ENCODE measurements around the gene SYNGR4.
"Not testable (repeated sequence)": the region's sequence is repeated elsewhere in the genome, so short reads cannot be mapped to it uniquely, and the experiment has no call there.

The SYNGR4 gene

GRCh38 chr19:48363810-48364597, at the start of gene SYNGR4, which contains the start of gene TMEM143:
TSS of gene SYNGR4 (plus strand) at chr19:48364367. CDS start at chr19:48365843, 1,476 bp downstream.
TSS of gene TMEM143 (minus strand) at chr19:48363940. CDS start at chr19:48363920, 20 bp downstream.
- peak; percentile 96 for DNase-seq

GRCh38 chr19:48315712-48316111, 48.5 kb upstream of the SYNGR4 start:
- no peak for DNase-seq

GRCh38 chr19:48317708-48317960, 46.5 kb upstream of the SYNGR4 start:
- DNase-seq = not testable (repeated sequence)

GRCh38 chr19:48318286-48318987, 45.7 kb upstream of the SYNGR4 start:
- no peak for DNase-seq

- peak; percentile 81 for DNase-seq
Observed at GRCh38 chr19:48319647-48320541, 44.3 kb upstream of the SYNGR4 start.

- DNase-seq = peak; percentile 97
Observed at GRCh38 chr19:48321372-48321621, 42.9 kb upstream of the SYNGR4 start.

- DNase-seq = peak; percentile 99
Observed at GRCh38 chr19:48321622-48322591, 42.3 kb upstream of the SYNGR4 start.

- peak; percentile 82 for DNase-seq
Observed at GRCh38 chr19:48325265-48325910, 38.8 kb upstream of the SYNGR4 start, which contains the start of gene EMP3. TSS of gene EMP3 (plus strand) at chr19:48325552. CDS start at chr19:48326845, 1,293 bp downstream.

GRCh38 chr19:48329167-48329891, 34.8 kb upstream of the SYNGR4 start:
- peak; percentile 41 for DNase-seq

GRCh38 chr19:48330012-48330681, 34.0 kb upstream of the SYNGR4 start:
- peak; percentile 77 for DNase-seq

- no peak for DNase-seq
Observed at GRCh38 chr19:48332351-48332661, 31.9 kb upstream of the SYNGR4 start.

- DNase-seq = peak; percentile 91
Observed at GRCh38 chr19:48332662-48333466, 31.3 kb upstream of the SYNGR4 start.

GRCh38 chr19:48333467-48334384, 30.4 kb upstream of the SYNGR4 start:
- DNase-seq = peak; percentile 95

GRCh38 chr19:48338253-48338755, 25.9 kb upstream of the SYNGR4 start:
- DNase-seq = no peak

- DNase-seq = no peak
Observed at GRCh38 chr19:48338802-48339503, 25.2 kb upstream of the SYNGR4 start.

GRCh38 chr19:48340995-48341394, 23.2 kb upstream of the SYNGR4 start:
- no peak for DNase-seq

GRCh38 chr19:48341515-48342413, 22.4 kb upstream of the SYNGR4 start:
- DNase-seq = no peak
